HG02763 (cell line): Measurements from ENCODE around the gene OR4A5.
"Not testable (repeated sequence)": the region's sequence is repeated elsewhere in the genome, so short reads cannot be mapped to it uniquely, and the experiment has no call there.

Source experiments
- ATAC-seq: cut with Tn5 transposase; IDR thresholded peaks from one replicate; pipeline ENCODE4 v1.9.1; 2021; ENCODE audit warnings: mild to moderate bottlenecking, moderate library complexity; ENCODE audit not compliant: unreplicated experiment

Gene OR4A5, protein sequence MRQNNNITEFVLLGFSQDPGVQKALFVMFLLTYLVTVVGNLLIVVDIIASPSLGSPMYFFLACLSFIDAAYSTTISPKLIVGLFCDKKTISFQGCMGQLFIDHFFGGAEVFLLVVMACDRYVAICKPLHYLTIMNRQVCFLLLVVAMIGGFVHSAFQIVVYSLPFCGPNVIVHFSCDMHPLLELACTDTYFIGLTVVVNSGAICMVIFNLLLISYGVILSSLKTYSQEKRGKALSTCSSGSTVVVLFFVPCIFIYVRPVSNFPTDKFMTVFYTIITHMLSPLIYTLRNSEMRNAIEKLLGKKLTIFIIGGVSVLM

DNA sequence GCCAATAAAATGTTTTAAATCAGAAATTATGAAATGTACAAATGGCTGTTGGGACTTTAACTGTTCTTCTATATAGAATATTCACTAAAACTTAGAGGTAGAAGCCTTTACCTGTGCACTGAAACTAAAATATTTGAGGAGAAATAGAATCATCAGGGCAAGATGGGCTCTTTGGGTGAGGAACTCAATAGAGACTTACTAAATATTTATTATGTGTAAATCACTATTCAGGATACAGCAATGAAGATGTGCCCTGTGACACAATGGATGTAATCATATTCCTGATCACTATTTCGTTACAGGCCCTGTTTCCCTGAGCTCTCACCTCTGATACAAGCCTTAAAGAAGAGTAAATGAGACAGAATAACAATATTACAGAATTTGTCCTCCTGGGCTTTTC, at the start of gene OR4A5:
OR4A5 (plus strand) TSS at position 301 of the 400 bp plus-strand sequence; CDS start at position 354, 53 bp downstream.
- ATAC-seq: not testable (repeated sequence)

DNA sequence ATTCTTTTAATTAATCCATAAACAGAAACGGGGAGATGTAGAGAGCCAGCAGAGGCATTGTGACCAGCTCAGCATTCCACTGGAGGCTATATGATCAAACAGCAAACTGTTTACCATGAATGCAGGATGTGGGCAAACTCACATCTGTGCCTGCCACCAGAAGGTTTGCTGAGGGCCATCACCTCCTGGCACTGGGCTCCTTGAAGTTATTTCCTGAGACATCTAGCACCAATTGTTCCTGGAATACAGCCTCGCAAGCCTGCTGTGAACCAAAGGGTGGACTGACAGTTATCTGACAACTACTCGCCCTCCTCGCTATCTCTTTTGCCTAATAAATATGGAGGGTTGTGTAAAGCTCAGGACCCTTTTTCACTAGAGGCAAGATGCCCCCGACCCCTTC, 13.5 kb downstream of the OR4A5 start:
- ATAC-seq: not testable (repeated sequence)
